GM23338 (cell line): ENCODE results near the gene KSR2. TPM values are rescaled to one million over a fixed set of nuclear protein-coding genes. Genes with fewer than 3 reads are reported as not detected.

Experiments used
- ATAC-seq: fragments of 200-7000 bp; cut with Tn5 transposase; 3 replicates; pipeline ENCODE4 v1.9.1; 2020
- DNase-seq: peaks from one replicate; pipeline ENCODE4 v3.0.0-alpha.2; 2015; ENCODE audit warnings: low spot score
- H2AFZ ChIP-seq: fragments of 200-600 bp; sonication (generic); 2 replicates; pipeline ENCODE4 v1.8.0; 2016; ENCODE audit warnings: antibody characterized with exemption, mild to moderate bottlenecking, moderate library complexity
- H3F3A ChIP-seq: fragments of 200-600 bp; sonication (generic); replicated peaks from 2 replicates; pipeline ENCODE4 v1.8.0; 2017; ENCODE audit warnings: antibody characterized with exemption, mixed run types, low read depth
- H3K27ac ChIP-seq: fragments of 200-600 bp; sonication (generic); 2 replicates; pipeline ENCODE4 v1.6.1; 2016; ENCODE audit warnings: low read depth
- H3K27me3 ChIP-seq: fragments of 200-600 bp; sonication (generic); 2 replicates; pipeline ENCODE4 v1.8.0; 2016; ENCODE audit warnings: mild to moderate bottlenecking, mixed run types, moderate library complexity; ENCODE audit not compliant: insufficient read depth
- H3K36me3 ChIP-seq: fragments of 200-600 bp; sonication (generic); 2 replicates; pipeline ENCODE4 v1.8.0; 2016; ENCODE audit warnings: mild to moderate bottlenecking; ENCODE audit not compliant: insufficient read depth
- H3K4me1 ChIP-seq: fragments of 200-600 bp; sonication (generic); 2 replicates; pipeline ENCODE4 v1.8.0; 2016; ENCODE audit warnings: mild to moderate bottlenecking, moderate library complexity; ENCODE audit not compliant: insufficient read depth
- H3K4me2 ChIP-seq: fragments of 200-600 bp; sonication (generic); 2 replicates; pipeline ENCODE4 v1.7.1; 2017; ENCODE audit warnings: mixed run types
- H3K4me3 ChIP-seq: fragments of 200-600 bp; sonication (generic); 2 replicates; pipeline ENCODE4 v1.6.1; 2016; ENCODE audit warnings: mixed run types
- H3K79me2 ChIP-seq: fragments of 200-600 bp; sonication (generic); replicated peaks from 2 replicates; pipeline ENCODE4 v1.8.0; 2017; ENCODE audit warnings: mild to moderate bottlenecking; ENCODE audit not compliant: insufficient read depth
- H3K9me2 ChIP-seq: fragments of 200-600 bp; sonication (generic); 2 replicates; pipeline ENCODE4 v1.8.0; 2017; ENCODE audit not compliant: insufficient read depth
- H4K20me1 ChIP-seq: fragments of 200-600 bp; sonication (generic); replicated peaks from 2 replicates; pipeline ENCODE4 v1.8.0; 2017; ENCODE audit warnings: mild to moderate bottlenecking; ENCODE audit not compliant: insufficient read depth
- H3K27ac Mint-ChIP-seq: 2 replicates; pipeline ENCODE4 v1.8.0; 2020; ENCODE audit warnings: inconsistent platforms, mild to moderate bottlenecking, moderate library complexity, mixed read lengths
- H3K27me3 Mint-ChIP-seq: 3 replicates; pipeline ENCODE4 v1.8.0; 2022; ENCODE audit warnings: low read depth, mild to moderate bottlenecking, moderate library complexity, mixed read lengths, inconsistent platforms; ENCODE audit not compliant: insufficient read depth, poor library complexity
- H3K36me3 Mint-ChIP-seq: 3 replicates; pipeline ENCODE4 v1.8.0; 2021; ENCODE audit warnings: low read depth, mild to moderate bottlenecking, inconsistent platforms, moderate library complexity, mixed read lengths
- H3K4me1 Mint-ChIP-seq: 3 replicates; pipeline ENCODE4 v1.8.0; 2020; ENCODE audit warnings: mild to moderate bottlenecking, inconsistent platforms, mixed read lengths
- H3K4me3 Mint-ChIP-seq: 3 replicates; pipeline ENCODE4 v1.8.0; 2021; ENCODE audit warnings: moderate library complexity, mild to moderate bottlenecking, inconsistent platforms, mixed read lengths
- H3K9me3 Mint-ChIP-seq: 3 replicates; pipeline ENCODE4 v1.8.0; 2020; ENCODE audit warnings: moderate library complexity, mild to moderate bottlenecking, inconsistent platforms, mixed read lengths
- CREB1 ChIP-seq: fragments of 250-450 bp; sonication (Bioruptor Pico); IDR thresholded peaks from 2 replicates; pipeline ENCODE4 v1.5.0; 2020; ENCODE audit warnings: low read depth, mild to moderate bottlenecking, moderate library complexity
- CTCF ChIP-seq, 2 experiments: fragments of 200-600 bp in 1 of 2; sonication (generic) in 1 of 2; conservative IDR thresholded peaks; 2 replicates each; pipeline versions ENCODE4 v1.5.1 to v1.6.1; 2016 to 2017; ENCODE audit warnings: antibody characterized with exemption in 2 of 2, low read depth in 2 of 2, mild to moderate bottlenecking in 2 of 2, moderate library complexity in 1 of 2
- EZH2 ChIP-seq: fragments of 200-600 bp; sonication (generic); IDR thresholded peaks from one replicate; pipeline ENCODE4 v1.8.0; 2017; ENCODE audit warnings: antibody characterized with exemption, mild to moderate bottlenecking, low read depth; ENCODE audit not compliant: unreplicated experiment
- EZH2phosphoT487 ChIP-seq: fragments of 200-600 bp; sonication (generic); IDR thresholded peaks from one replicate; pipeline ENCODE4 v1.8.1; 2018; ENCODE audit warnings: antibody characterized with exemption; ENCODE audit not compliant: unreplicated experiment
- NANOG ChIP-seq: IDR thresholded peaks from 2 replicates; pipeline ENCODE4 v1.6.1; 2016; ENCODE audit warnings: antibody characterized with exemption, borderline replicate concordance
- ZNF462 ChIP-seq: fragments of 250-450 bp; sonication (Bioruptor Pico); IDR thresholded peaks from 2 replicates; pipeline ENCODE4 v1.5.0; 2020; ENCODE audit warnings: mild to moderate bottlenecking, moderate library complexity
- polyA plus RNA-seq: library from polyadenylated mRNA; unstranded; fragments of >200 nt; fragmentation: Nextera tagmentation; extraction: Ambion mirVana; gene quantifications from 2 replicates; pipeline ENCODE4 v1.2.1, GENCODE V29; 2016
- total RNA-seq: library from RNA; depleted of rRNA; stranded (reverse); fragments of >200 nt; shearing (Covaris generic); gene quantifications from 2 replicates; pipeline ENCODE4 v1.2.3, GENCODE V29; 2014
- TF ChIP-seq, protein P1 (sequence below): IDR thresholded peaks from 2 replicates; pipeline ENCODE4 v1.6.1; 2016; ENCODE audit warnings: antibody characterized with exemption

Gene KSR2
- total and polyA plus RNA-seq, 2 experiments from 2014 or later = 1.1 to 2.7 TPM

DNA sequence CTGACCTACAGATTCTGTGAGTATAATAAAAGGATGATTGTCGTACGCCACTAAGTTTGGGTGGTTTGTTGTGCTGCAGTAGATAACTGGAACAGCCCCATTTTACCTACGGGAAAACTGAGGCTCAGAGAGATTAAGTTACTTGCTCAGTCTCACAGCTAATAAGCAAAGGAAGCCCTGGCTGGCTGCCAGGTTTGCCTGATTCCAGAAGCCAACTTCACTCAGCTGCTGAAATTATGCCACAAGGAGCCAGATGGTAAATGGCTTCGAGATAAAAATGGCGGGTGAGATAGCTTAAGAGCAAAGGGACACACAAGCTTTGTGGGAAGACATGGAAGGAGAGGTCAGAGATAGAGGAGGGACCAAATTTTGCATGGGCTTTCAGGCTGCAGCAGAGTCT lies 415.8 kb downstream of the KSR2 start:
- no peak overlapping the region for H2AFZ ChIP-seq
- peaks cover 8% of the 10 kb centered on the region for H3K27me3 Mint-ChIP-seq
- no peak overlapping the region for H3K27ac ChIP-seq
- no peaks in the 10 kb centered on the region for H3K9me3 Mint-ChIP-seq
- no peaks in the 10 kb centered on the region for H3K9me2 ChIP-seq
- DNase-seq = no peak
- no peak overlapping the region for H3K27ac Mint-ChIP-seq
- no peaks in the 10 kb centered on the region for H3K27me3 ChIP-seq
- H3K4me2 ChIP-seq = no peak overlapping the region
- no peaks in the 10 kb centered on the region for H4K20me1 ChIP-seq
- H3K36me3 Mint-ChIP-seq = no peaks in the 10 kb centered on the region
- no peaks in the 10 kb centered on the region for H3K79me2 ChIP-seq
- no peak overlapping the region for H3K4me3 ChIP-seq
- H3F3A ChIP-seq = no peaks in the 10 kb centered on the region
- TF ChIP-seq EZH2 = no peak
- no peak overlapping the region for H3K4me3 Mint-ChIP-seq
- no peak for ATAC-seq
- H3K4me1 Mint-ChIP-seq = no peaks in the 10 kb centered on the region
- H3K4me1 ChIP-seq = no peaks in the 10 kb centered on the region
- H3K36me3 ChIP-seq = no peaks in the 10 kb centered on the region

DNA sequence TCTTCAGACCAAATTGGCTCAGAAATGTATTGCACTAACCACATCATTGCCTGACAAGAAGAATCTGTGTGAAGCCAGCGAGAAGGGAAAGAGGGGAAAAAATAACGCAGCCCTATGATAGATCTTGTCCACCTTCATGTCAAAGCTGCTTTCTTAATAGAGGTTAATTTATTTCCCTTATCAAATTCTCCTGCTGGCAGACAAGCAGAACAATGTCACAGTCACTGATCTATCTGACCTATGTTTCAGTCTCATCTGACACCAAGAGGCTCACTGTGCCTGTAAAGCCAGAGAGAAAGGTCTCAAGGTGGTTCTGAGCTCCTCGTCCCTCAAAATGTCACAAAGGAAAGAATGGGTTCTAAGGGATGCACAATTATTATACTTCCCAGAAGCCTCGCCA lies 417.1 kb downstream of the KSR2 start:
- no peak overlapping the region for H3K4me2 ChIP-seq
- H3K36me3 ChIP-seq = no peaks in the 10 kb centered on the region
- Mint-ChIP-seq H3K4me3 (no peak overlapping the region), H3K27ac (no peak overlapping the region), H3K36me3 (no peaks in the 10 kb centered on the region), H3K4me1 (no peaks in the 10 kb centered on the region), H3K27me3 (peaks cover 5% of the 10 kb centered on the region), H3K9me3 (no peaks in the 10 kb centered on the region)
- no peaks in the 10 kb centered on the region for H3K79me2 ChIP-seq
- H4K20me1 ChIP-seq = no peaks in the 10 kb centered on the region
- DNase-seq = no peak
- H3K4me3 ChIP-seq = no peak overlapping the region
- no peak overlapping the region for H3K27ac ChIP-seq
- ATAC-seq = no peak
- no peaks in the 10 kb centered on the region for H3K9me2 ChIP-seq
- no peaks in the 10 kb centered on the region for H3K27me3 ChIP-seq
- no peaks in the 10 kb centered on the region for H3F3A ChIP-seq
- no peak overlapping the region for H2AFZ ChIP-seq
- no peak for TF ChIP-seq CTCF (conservative IDR thresholded peaks at IDR 0.05; ENCODE audit: low read depth in 2 of 2)
- TF ChIP-seq NANOG = no peak
- no peaks in the 10 kb centered on the region for H3K4me1 ChIP-seq

DNA sequence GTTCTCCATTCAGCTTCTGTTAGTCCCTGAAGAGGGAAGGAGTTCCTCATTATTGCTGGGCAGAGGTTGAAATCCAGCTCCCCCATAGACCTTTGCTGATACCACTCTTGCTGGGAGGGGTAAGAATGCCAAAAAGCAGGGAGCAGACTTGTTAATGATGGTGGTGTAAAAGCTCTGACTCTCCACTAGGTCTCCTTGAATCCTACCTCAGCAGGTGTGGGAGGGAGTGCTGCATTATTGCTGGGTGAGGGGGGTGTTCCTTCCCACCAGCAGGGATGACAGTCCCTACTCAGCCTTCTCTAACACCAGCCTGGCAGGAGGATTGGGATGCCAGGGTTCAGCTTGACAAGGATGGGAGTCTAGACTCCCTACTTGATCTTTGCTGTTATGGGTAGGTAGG lies 421.6 kb downstream of the KSR2 start:
- Histone ChIP-seq H3K9me2 (no peaks in the 10 kb centered on the region), H4K20me1 (no peaks in the 10 kb centered on the region), H3K27ac (no peak overlapping the region), H3K4me2 (no peak overlapping the region), H3K4me1 (no peaks in the 10 kb centered on the region), H2AFZ (no peak overlapping the region), H3K36me3 (no peaks in the 10 kb centered on the region), H3K4me3 (no peak overlapping the region), H3F3A (no peaks in the 10 kb centered on the region), H3K79me2 (no peaks in the 10 kb centered on the region), H3K27me3 (no peaks in the 10 kb centered on the region)
- H3K27ac Mint-ChIP-seq = no peak overlapping the region
- H3K9me3 Mint-ChIP-seq = peaks cover 5% of the 10 kb centered on the region; the same call in 1 of the 3 replicates
- H3K4me1 Mint-ChIP-seq = no peaks in the 10 kb centered on the region
- no peaks in the 10 kb centered on the region for H3K36me3 Mint-ChIP-seq
- DNase-seq (peak; percentile 26), ATAC-seq (peak; percentile 61)
- H3K27me3 Mint-ChIP-seq = no peaks in the 10 kb centered on the region
- no peak overlapping the region for H3K4me3 Mint-ChIP-seq
- TF ChIP-seq ZNF462 (CRISPR knock-in tag) = no peak
- TF ChIP-seq CREB1 (CRISPR knock-in tag) = no peak
- TF ChIP-seq, protein P1, sequence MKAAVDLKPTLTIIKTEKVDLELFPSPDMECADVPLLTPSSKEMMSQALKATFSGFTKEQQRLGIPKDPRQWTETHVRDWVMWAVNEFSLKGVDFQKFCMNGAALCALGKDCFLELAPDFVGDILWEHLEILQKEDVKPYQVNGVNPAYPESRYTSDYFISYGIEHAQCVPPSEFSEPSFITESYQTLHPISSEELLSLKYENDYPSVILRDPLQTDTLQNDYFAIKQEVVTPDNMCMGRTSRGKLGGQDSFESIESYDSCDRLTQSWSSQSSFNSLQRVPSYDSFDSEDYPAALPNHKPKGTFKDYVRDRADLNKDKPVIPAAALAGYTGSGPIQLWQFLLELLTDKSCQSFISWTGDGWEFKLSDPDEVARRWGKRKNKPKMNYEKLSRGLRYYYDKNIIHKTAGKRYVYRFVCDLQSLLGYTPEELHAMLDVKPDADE = no peak
- TF ChIP-seq EZH2phosphoT487 = no peak
